ENCODE results near the gene ACSL5. TPM values are rescaled to one million over a fixed set of nuclear protein-coding genes. Genes with fewer than 3 reads are reported as not detected.
A peak's percentile ranks its signal among the peaks of the same experiment; 100 is the strongest.

Gene ACSL5
- total and polyA plus RNA-seq, 10 of the 15 experiments (the other 5 are each of a cell fraction or from before 2014, with no cell fraction given) = 22.3 to 57.0 (median 46.4) TPM

DNA sequence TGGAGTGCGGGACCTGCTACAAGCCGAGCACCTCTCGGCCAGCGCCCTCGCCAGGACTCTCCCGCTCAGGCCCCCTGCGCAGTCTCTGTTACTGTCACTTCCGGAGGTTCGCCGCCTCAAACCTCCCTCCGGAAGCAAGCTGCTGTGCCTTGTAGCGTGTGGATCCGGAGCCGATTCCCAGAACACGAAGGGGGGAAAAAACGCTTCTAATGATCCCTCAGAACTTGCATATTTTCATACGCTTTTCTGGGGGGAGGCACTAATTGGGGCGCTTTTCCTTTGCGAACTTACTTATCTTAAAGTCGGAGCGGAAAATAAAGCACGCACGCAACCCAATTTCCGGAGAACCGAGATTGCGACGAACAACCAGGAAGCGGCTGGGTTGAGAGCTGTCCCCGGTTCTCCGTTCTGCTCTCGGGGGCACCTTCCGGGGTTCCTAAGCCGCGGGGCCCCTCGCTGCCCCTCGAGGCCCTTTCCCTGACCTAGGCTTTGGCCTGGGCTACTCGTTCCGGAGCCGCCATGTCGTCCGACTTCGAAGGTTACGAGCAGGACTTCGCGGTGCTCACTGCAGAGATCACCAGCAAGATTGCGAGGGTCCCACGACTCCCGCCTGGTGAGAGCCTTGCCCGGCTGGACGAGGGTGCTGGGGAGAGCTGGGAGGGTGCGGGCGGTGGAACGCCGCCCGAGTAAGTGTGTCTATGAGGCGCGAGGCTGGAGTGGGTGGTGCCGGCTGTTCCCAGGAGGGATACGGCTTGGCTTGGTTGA, 73.1 kb downstream of the ACSL5 start, which contains the start of the genes VTI1A and ZDHHC6 (continued):
- TF ChIP-seq, protein P1, sequence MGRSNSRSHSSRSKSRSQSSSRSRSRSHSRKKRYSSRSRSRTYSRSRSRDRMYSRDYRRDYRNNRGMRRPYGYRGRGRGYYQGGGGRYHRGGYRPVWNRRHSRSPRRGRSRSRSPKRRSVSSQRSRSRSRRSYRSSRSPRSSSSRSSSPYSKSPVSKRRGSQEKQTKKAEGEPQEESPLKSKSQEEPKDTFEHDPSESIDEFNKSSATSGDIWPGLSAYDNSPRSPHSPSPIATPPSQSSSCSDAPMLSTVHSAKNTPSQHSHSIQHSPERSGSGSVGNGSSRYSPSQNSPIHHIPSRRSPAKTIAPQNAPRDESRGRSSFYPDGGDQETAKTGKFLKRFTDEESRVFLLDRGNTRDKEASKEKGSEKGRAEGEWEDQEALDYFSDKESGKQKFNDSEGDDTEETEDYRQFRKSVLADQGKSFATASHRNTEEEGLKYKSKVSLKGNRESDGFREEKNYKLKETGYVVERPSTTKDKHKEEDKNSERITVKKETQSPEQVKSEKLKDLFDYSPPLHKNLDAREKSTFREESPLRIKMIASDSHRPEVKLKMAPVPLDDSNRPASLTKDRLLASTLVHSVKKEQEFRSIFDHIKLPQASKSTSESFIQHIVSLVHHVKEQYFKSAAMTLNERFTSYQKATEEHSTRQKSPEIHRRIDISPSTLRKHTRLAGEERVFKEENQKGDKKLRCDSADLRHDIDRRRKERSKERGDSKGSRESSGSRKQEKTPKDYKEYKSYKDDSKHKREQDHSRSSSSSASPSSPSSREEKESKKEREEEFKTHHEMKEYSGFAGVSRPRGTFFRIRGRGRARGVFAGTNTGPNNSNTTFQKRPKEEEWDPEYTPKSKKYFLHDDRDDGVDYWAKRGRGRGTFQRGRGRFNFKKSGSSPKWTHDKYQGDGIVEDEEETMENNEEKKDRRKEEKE (IDR thresholded peaks at IDR 0.05) = no peak
- TF ChIP-seq, protein P2, sequence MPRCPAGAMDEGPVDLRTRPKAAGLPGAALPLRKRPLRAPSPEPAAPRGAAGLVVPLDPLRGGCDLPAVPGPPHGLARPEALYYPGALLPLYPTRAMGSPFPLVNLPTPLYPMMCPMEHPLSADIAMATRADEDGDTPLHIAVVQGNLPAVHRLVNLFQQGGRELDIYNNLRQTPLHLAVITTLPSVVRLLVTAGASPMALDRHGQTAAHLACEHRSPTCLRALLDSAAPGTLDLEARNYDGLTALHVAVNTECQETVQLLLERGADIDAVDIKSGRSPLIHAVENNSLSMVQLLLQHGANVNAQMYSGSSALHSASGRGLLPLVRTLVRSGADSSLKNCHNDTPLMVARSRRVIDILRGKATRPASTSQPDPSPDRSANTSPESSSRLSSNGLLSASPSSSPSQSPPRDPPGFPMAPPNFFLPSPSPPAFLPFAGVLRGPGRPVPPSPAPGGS (IDR thresholded peaks at IDR 0.05; ENCODE audit: borderline replicate concordance, insufficient read depth, low read depth, low read length, poor library complexity, severe bottlenecking) = no peak
- TF ChIP-seq, protein P3, sequence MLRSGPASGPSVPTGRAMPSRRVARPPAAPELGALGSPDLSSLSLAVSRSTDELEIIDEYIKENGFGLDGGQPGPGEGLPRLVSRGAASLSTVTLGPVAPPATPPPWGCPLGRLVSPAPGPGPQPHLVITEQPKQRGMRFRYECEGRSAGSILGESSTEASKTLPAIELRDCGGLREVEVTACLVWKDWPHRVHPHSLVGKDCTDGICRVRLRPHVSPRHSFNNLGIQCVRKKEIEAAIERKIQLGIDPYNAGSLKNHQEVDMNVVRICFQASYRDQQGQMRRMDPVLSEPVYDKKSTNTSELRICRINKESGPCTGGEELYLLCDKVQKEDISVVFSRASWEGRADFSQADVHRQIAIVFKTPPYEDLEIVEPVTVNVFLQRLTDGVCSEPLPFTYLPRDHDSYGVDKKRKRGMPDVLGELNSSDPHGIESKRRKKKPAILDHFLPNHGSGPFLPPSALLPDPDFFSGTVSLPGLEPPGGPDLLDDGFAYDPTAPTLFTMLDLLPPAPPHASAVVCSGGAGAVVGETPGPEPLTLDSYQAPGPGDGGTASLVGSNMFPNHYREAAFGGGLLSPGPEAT (IDR thresholded peaks at IDR 0.05; ENCODE audit: low read depth) = peak; percentile 100
- TF ChIP-seq SUPT20H (IDR thresholded peaks at IDR 0.05; ENCODE audit: borderline replicate concordance, control insufficient read depth, low read depth, low read length) = no peak
- TF ChIP-seq, protein P4, sequence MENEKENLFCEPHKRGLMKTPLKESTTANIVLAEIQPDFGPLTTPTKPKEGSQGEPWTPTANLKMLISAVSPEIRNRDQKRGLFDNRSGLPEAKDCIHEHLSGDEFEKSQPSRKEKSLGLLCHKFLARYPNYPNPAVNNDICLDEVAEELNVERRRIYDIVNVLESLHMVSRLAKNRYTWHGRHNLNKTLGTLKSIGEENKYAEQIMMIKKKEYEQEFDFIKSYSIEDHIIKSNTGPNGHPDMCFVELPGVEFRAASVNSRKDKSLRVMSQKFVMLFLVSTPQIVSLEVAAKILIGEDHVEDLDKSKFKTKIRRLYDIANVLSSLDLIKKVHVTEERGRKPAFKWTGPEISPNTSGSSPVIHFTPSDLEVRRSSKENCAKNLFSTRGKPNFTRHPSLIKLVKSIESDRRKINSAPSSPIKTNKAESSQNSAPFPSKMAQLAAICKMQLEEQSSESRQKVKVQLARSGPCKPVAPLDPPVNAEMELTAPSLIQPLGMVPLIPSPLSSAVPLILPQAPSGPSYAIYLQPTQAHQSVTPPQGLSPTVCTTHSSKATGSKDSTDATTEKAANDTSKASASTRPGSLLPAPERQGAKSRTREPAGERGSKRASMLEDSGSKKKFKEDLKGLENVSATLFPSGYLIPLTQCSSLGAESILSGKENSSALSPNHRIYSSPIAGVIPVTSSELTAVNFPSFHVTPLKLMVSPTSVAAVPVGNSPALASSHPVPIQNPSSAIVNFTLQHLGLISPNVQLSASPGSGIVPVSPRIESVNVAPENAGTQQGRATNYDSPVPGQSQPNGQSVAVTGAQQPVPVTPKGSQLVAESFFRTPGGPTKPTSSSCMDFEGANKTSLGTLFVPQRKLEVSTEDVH (IDR thresholded peaks at IDR 0.05; ENCODE audit: low read depth, partially characterized antibody) = peak; percentile 100
- no peak for TF ChIP-seq SMAD1 (IDR thresholded peaks at IDR 0.05; ENCODE audit: low read depth, partially characterized antibody)
- TF ChIP-seq ZBED1 (IDR thresholded peaks at IDR 0.05; ENCODE audit: borderline replicate concordance) = no peak
- TF ChIP-seq IKZF1 (conservative IDR thresholded peaks at IDR 0.05) = peak; percentile 93
- TF ChIP-seq SREBF1 (IDR thresholded peaks at IDR 0.05; ENCODE audit: low read length) = peak; percentile 12; the same call in 1 of the 2 replicates
- TF ChIP-seq LARP7 (IDR thresholded peaks at IDR 0.05) = no peak
- TF ChIP-seq, protein P5, sequence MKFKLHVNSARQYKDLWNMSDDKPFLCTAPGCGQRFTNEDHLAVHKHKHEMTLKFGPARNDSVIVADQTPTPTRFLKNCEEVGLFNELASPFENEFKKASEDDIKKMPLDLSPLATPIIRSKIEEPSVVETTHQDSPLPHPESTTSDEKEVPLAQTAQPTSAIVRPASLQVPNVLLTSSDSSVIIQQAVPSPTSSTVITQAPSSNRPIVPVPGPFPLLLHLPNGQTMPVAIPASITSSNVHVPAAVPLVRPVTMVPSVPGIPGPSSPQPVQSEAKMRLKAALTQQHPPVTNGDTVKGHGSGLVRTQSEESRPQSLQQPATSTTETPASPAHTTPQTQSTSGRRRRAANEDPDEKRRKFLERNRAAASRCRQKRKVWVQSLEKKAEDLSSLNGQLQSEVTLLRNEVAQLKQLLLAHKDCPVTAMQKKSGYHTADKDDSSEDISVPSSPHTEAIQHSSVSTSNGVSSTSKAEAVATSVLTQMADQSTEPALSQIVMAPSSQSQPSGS (IDR thresholded peaks at IDR 0.05; ENCODE audit: low read length) = no peak; the same call in 1 of the 2 replicates
- TF ChIP-seq IKZF2 (IDR thresholded peaks at IDR 0.05) = 0 out of 4 replicates have a peak, but pooled peaks have one; percentile 30 to 40
- no peak for TF ChIP-seq CHD2 (IDR thresholded peaks at IDR 0.05; ENCODE audit: borderline replicate concordance, low read depth, low read length)
- peak; percentile 94 for TF ChIP-seq POLR2AphosphoS5 (IDR thresholded peaks at IDR 0.05; ENCODE audit: low read length)
- no peak for TF ChIP-seq MEF2A (IDR thresholded peaks at IDR 0.05; ENCODE audit: insufficient read depth, low read depth, low read length)
- TF ChIP-seq SREBF2 (IDR thresholded peaks at IDR 0.05; ENCODE audit: low read length) = no peak

Data from GM12878 (cell line).